AG04449 (cell line): ENCODE data around the gene DDIT3.
A peak's percentile ranks its signal among the peaks of the same experiment; 100 is the strongest.

Source experiments
- CTCF ChIA-PET: fragments of 350-600 bp; formaldehyde crosslinking; extraction: SDS; loops from one replicate; lab custom pipeline; 2021; ENCODE audit warnings: antibody characterized with exemption; lab: Yijun Ruan, JAX
- POLR2A ChIA-PET: fragments of 400-600, 350-600 bp; formaldehyde crosslinking; extraction: SDS; loops from one replicate; lab custom pipeline; 2020; ENCODE audit warnings: antibody characterized with exemption, inconsistent platforms; lab: Yijun Ruan, JAX
- DNase-seq: peaks from one replicate; pipeline ENCODE4 v3.0.0-alpha.2; 2010; ENCODE audit warnings: low read depth, low spot score
- H3K4me3 ChIP-seq: 2 replicates; pipeline ENCODE4 v1.5.1; 2011; ENCODE audit warnings: low read depth, mild to moderate bottlenecking, control low read depth, low read length
- TF ChIP-seq, protein P1 (sequence below): IDR thresholded peaks from one replicate; pipeline ENCODE4 v1.5.1; 2011; ENCODE audit warnings: mild to moderate bottlenecking, moderate library complexity, low read length, control low read depth, inconsistent platforms; ENCODE audit not compliant: insufficient read depth; ENCODE audit errors: missing control alignments

DDIT3 gene

DNA sequence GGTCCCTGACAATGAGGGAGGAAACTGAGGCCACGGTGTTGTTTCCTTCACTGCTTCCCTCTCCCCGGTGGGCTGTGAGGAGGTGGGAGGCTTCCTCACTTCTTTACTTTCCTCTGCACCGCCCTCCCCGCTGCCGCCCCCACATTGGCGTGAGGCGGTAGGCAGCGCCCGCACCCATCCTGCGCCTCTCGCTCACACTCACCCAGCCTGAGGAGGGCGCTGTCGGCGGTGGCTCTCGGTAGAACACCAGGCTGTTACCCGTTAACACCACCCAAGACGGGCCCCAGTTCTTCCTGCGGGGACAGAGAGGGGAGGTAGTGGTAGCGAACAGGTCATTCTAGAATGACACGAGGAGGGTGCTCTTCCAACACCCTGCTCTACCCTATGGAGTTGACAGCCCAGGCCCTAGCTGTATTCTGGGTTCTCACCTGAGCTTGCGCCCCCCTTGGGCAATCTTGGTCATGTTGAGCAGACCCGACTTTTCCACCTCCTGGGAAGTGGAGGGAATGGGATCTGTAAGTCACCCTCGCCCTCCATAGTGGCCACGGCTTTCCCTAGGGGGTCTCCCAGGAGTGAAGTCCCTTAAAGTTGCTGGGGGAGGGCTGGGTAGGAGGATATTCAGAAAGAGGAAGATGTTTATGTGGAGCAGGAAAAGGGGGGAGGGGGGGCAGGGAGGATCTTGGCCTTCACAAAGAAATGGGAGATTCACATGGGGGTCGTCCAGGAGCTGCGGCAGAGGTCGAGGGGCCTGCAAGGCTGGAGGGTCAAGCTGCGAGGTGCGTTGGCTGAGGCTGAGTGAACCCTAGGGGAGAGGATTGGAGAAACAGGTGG, 43.9 kb downstream of the DDIT3 start:
- TF ChIP-seq, protein P1, sequence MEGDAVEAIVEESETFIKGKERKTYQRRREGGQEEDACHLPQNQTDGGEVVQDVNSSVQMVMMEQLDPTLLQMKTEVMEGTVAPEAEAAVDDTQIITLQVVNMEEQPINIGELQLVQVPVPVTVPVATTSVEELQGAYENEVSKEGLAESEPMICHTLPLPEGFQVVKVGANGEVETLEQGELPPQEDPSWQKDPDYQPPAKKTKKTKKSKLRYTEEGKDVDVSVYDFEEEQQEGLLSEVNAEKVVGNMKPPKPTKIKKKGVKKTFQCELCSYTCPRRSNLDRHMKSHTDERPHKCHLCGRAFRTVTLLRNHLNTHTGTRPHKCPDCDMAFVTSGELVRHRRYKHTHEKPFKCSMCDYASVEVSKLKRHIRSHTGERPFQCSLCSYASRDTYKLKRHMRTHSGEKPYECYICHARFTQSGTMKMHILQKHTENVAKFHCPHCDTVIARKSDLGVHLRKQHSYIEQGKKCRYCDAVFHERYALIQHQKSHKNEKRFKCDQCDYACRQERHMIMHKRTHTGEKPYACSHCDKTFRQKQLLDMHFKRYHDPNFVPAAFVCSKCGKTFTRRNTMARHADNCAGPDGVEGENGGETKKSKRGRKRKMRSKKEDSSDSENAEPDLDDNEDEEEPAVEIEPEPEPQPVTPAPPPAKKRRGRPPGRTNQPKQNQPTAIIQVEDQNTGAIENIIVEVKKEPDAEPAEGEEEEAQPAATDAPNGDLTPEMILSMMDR = no peak
- no peak for DNase-seq
- ChIA-PET CTCF (interaction anchor here (0.7 to 20.7 kb wide), 3 partner anchors 14 to 57 kb away, joined by 3 to 321 read pairs (median 4); partner anchors contain the start of gene GLI1), POLR2A (interaction anchor here (1.2 kb wide), 1 partner anchor 44 kb away, joined by 3 read pairs; the partner anchor contains the start of gene DDIT3)
- peak overlapping the region; percentile 25; the same call in 1 of the 2 replicates for H3K4me3 ChIP-seq

DNA sequence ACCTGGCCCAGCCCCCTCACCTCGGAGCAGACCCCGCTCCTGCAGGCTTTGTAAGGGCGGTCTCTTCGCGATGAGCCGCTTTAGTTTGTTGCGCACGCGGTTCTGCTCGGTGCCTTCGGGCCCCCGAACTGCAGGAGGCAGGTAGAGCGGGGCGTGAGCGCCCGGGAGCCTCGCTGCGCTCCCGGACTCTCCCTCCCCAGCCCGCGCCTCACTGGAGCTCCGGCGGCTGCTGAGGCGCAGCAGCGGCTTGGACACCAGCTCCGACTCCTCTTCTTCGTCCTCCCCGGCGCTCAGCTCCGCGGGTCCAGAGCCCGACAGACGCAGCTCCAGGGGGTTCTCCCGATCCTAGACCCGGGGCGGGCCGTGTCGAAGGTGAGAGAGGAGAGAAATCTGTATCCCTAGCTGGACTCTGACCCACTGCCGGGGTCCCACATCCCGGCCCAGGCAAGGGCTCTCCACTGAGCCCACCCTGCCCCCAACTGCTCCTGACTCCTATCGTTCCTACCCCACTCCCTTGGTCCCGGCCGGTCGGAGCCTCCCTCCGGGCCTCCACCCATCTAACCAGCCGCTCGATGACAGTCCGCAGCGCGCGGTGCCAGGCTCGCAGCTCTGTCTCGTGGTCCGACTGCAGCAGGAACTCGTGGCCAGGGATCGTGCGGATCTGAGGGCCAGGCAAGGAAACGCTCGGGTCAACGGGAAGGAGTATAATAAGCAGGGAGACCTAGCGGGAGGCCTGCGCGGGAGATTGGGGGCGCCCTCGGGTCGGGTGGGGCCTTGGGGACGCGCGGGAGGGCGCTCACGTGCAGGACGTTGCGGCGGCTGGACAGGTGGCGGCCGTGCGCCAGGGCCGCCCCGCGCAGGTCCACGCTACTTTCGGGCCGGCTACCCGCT, 44.8 kb downstream of the DDIT3 start:
- peak overlapping the region; percentile 25 for H3K4me3 ChIP-seq
- ChIA-PET POLR2A (interaction anchor here (0.9 to 1.2 kb wide), 2 partner anchors 12 to 45 kb away, joined by 3 read pairs; partner anchors contain the start of gene DDIT3), CTCF (interaction anchor here (0.9 to 20.7 kb wide), 4 partner anchors 12 to 21 kb away, joined by 3 to 321 read pairs (median 6); partner anchors contain the start of genes GLI1 and INHBE)

DNA sequence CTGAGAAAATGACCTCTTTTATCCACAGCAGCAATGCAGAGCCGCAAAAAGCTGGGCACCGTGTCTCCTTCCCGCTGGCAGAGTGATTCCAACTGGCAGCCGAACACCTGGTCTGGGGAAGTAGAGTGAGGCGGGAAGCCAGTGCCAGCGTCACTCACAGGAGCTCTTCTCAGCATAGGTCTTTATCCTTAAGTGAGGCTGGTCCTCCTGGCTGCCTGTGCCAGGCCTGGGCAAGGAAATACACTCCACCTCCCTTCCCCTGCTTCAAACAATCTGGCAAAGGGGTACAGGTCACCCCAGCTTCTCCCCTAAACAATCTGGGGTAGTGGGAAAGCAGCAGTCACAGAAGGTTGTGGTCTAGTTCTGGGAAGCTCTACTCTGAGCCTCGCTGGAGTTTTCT, 45.5 kb downstream of the DDIT3 start:
- CTCF ChIA-PET = interaction anchor here (0.9 to 20.7 kb wide), 4 partner anchors 12 to 20 kb away, joined by 3 to 321 read pairs (median 6); partner anchors contain the start of genes GLI1 and INHBE

More for the DNA sequence above, 44.8 kb downstream of the DDIT3 start:
- DNase-seq = no peak
- TF ChIP-seq, protein P1 = no peak

DNA sequence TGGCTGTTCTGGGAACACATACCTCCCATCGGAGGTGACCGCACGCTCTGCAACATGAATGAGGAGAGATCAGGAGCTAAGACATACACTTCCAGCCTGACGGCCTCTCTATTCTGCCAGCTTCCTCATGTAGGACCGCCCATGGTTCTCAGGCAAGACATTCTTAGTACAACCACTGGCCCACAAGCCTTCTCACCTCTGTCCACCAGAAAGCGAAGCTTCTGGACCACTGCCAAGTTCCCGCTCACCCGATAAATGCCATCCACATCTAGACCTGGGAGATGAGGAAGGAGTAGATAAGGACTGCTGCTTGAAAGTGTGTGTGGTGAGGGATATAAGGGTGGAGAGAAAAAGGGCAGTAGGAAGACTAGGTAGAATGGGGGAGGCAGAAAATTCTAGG, 45.9 kb downstream of the DDIT3 start:
- ChIA-PET CTCF (interaction anchor here (2.1 to 20.7 kb wide), 2 partner anchors 13 to 20 kb away, joined by 7 to 321 read pairs; partner anchors contain the start of genes GLI1 and INHBE), POLR2A (no interaction called here)
- TF ChIP-seq, protein P1 = no peak
- H3K4me3 ChIP-seq = no peak overlapping the region
- DNase-seq = no peak

More for the DNA sequence above, 45.5 kb downstream of the DDIT3 start:
- DNase-seq = no peak
- TF ChIP-seq, protein P1 = no peak
- no peak overlapping the region for H3K4me3 ChIP-seq
- POLR2A ChIA-PET = interaction anchor here (0.9 to 1.2 kb wide), 2 partner anchors 12 to 45 kb away, joined by 3 read pairs; partner anchors contain the start of gene DDIT3

DNA sequence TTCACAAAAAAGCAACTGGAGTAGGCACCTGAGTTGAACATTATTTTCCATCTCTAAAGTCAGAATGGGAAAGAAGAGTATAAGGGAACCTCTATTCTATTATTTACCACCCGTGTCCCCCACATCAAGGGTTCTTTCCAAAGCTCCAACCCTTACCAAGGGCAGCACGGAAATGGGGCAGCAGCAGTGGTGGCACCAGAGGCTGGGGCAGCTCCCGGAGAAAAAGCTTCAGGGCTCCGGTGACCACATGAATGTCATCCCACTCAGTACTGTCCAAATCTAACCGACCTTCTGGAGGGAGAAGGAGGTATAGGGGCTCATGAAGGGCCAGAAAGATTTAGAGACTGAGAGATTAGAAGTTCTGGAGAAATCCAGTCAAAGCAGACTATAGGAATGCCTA, 46.4 kb downstream of the DDIT3 start:
- DNase-seq = no peak
- TF ChIP-seq, protein P1 = no peak
- CTCF ChIA-PET = interaction anchor here (2.1 to 20.7 kb wide), 2 partner anchors 12 to 19 kb away, joined by 7 to 321 read pairs; partner anchors contain the start of genes GLI1 and INHBE
- POLR2A ChIA-PET = no interaction called here
- H3K4me3 ChIP-seq = no peak overlapping the region
